Mesendoderm (in vitro differentiated cells): Measurements from ENCODE around the gene KCND2.

ENCODE experiments used
- DNase-seq: peaks from one replicate; pipeline ENCODE4 v3.0.0; 2013
- H2AK5ac ChIP-seq: 2 replicates; pipeline ENCODE4 v1.6.1; 2013; ENCODE audit warnings: low read length, inconsistent platforms
- H2BK120ac ChIP-seq: 2 replicates; pipeline ENCODE4 v1.6.1; 2013; ENCODE audit warnings: low read depth, mild to moderate bottlenecking, low read length, moderate library complexity, mixed read lengths
- H2BK15ac ChIP-seq: replicated peaks from 2 replicates; pipeline ENCODE4 v1.6.1; 2013; ENCODE audit warnings: low read depth, mild to moderate bottlenecking, moderate library complexity
- H2BK5ac ChIP-seq: 2 replicates; pipeline ENCODE4 v1.6.1; 2013; ENCODE audit warnings: low read length, inconsistent platforms
- H3K18ac ChIP-seq: 2 replicates; pipeline ENCODE4 v1.6.1; 2013; ENCODE audit warnings: mild to moderate bottlenecking, low read length, mixed read lengths
- H3K23ac ChIP-seq: one replicate; pipeline ENCODE4 v1.6.1; 2013; ENCODE audit warnings: low read length
- H3K27ac ChIP-seq: 2 replicates; pipeline ENCODE4 v1.5.1; 2013; ENCODE audit warnings: low read depth, mild to moderate bottlenecking, inconsistent platforms, low read length, moderate library complexity
- H3K27me3 ChIP-seq: 2 replicates; pipeline ENCODE4 v1.6.1; 2013; ENCODE audit warnings: low read length, control low read depth, mild to moderate bottlenecking, inconsistent platforms; ENCODE audit not compliant: insufficient read depth, poor library complexity
- H3K36me3 ChIP-seq: 2 replicates; pipeline ENCODE4 v1.6.1; 2013; ENCODE audit warnings: low read length, inconsistent platforms; ENCODE audit not compliant: control insufficient read depth, insufficient read depth
- H3K4ac ChIP-seq: one replicate; pipeline ENCODE4 v1.6.1; 2013; ENCODE audit warnings: low read depth, mild to moderate bottlenecking, low read length, moderate library complexity
- H3K4me1 ChIP-seq: 2 replicates; pipeline ENCODE4 v1.6.1; 2013; ENCODE audit warnings: low read depth, low read length, inconsistent platforms; ENCODE audit not compliant: control insufficient read depth
- H3K4me2 ChIP-seq: 2 replicates; pipeline ENCODE4 v1.6.1; 2013; ENCODE audit warnings: low read length
- H3K4me3 ChIP-seq: 2 replicates; pipeline ENCODE4 v1.5.1; 2013; ENCODE audit warnings: mild to moderate bottlenecking, low read length
- H3K56ac ChIP-seq: one replicate; pipeline ENCODE4 v1.6.1; 2013; ENCODE audit warnings: low read length
- H3K79me1 ChIP-seq: 2 replicates; pipeline ENCODE4 v1.6.1; 2013; ENCODE audit warnings: low read length, inconsistent platforms
- H3K79me2 ChIP-seq: 2 replicates; pipeline ENCODE4 v1.6.1; 2013; ENCODE audit warnings: mild to moderate bottlenecking, low read length; ENCODE audit not compliant: control insufficient read depth, insufficient read depth
- H3K9ac ChIP-seq: 2 replicates; pipeline ENCODE4 v1.6.1; 2013; ENCODE audit warnings: low read length, inconsistent platforms
- H4K5ac ChIP-seq: one replicate; pipeline ENCODE4 v1.6.1; 2013; ENCODE audit warnings: low read length
- H4K8ac ChIP-seq: one replicate; pipeline ENCODE4 v1.6.1; 2013; ENCODE audit warnings: low read depth, mild to moderate bottlenecking, control low read depth, low read length, moderate library complexity
- WGBS: extraction: QIAGEN DNeasy Blood & Tissue Kit; methylation state at CpG from one replicate; pipeline ENCODE4 v1.1.7; 2013; ENCODE audit warnings: low lambda C conversion rate, missing lambda C conversion rate; ENCODE audit not compliant: insufficient coverage; ENCODE audit errors: extremely low coverage; 5-methylcytosine and 5-hydroxymethylcytosine counted together

The KCND2 gene

GRCh38 chr7:120526902-120527509 lies 254.0 kb downstream of the KCND2 start:
- Histone ChIP-seq H3K36me3 (no peaks in the 10 kb centered on the region), H3K4me2 (no peak overlapping the region), H2BK120ac (no peak overlapping the region), H3K79me1 (no peaks in the 10 kb centered on the region), H4K8ac (no peak overlapping the region), H3K4me3 (no peak overlapping the region), H2AK5ac (no peak overlapping the region), H3K79me2 (no peaks in the 10 kb centered on the region), H3K9ac (no peak overlapping the region), H2BK5ac (no peak overlapping the region), H3K4me1 (peaks cover 2% of the 10 kb centered on the region), H3K18ac (no peak overlapping the region), H2BK15ac (no peak overlapping the region), H3K56ac (no peak overlapping the region), H3K23ac (no peak overlapping the region), H3K4ac (no peak overlapping the region), H3K27ac (no peak overlapping the region), H4K5ac (no peak overlapping the region), H3K27me3 (no peaks in the 10 kb centered on the region)
- no peak for DNase-seq
- WGBS = no CpG with 5 or more reads among the region's 5 CpGs

DNA sequence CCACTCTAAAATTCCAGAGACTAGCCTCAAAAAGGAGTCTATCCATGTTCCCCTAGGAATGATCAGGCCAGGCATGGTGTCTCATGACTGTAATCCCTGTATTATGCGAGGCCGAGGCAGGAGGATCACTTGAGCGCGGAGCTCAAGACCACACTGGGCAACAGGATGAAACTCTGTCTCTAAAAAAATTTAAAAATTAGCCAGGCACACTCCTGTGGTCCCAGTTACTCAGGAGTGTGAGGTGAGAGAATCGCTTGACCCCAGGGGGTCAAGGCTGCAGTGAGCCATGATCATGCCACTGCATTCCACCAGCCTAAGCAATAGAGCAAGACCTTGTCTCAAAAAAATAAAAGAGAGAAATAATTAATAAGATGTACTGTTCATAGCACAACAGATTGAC lies 256.8 kb downstream of the KCND2 start:
- H3K27me3 ChIP-seq = no peaks in the 10 kb centered on the region
- H3K4me1 ChIP-seq = no peaks in the 10 kb centered on the region
- no peak overlapping the region for H3K4me3 ChIP-seq
- no peak overlapping the region for H3K4ac ChIP-seq
- H4K8ac ChIP-seq = no peak overlapping the region
- H3K27ac ChIP-seq = no peak overlapping the region
- no peak for DNase-seq
- no peak overlapping the region for H2AK5ac ChIP-seq
- H3K56ac ChIP-seq = no peak overlapping the region
- no peaks in the 10 kb centered on the region for H3K79me1 ChIP-seq
- no peak overlapping the region for H2BK5ac ChIP-seq
- H3K18ac ChIP-seq = no peak overlapping the region
- no peaks in the 10 kb centered on the region for H3K79me2 ChIP-seq
- H3K4me2 ChIP-seq = no peak overlapping the region
- no peak overlapping the region for H3K9ac ChIP-seq
- no peak overlapping the region for H2BK15ac ChIP-seq
- WGBS = no CpG with 5 or more reads among the region's 5 CpGs
- no peak overlapping the region for H4K5ac ChIP-seq
- no peak overlapping the region for H3K23ac ChIP-seq
- no peaks in the 10 kb centered on the region for H3K36me3 ChIP-seq
- H2BK120ac ChIP-seq = no peak overlapping the region

DNA sequence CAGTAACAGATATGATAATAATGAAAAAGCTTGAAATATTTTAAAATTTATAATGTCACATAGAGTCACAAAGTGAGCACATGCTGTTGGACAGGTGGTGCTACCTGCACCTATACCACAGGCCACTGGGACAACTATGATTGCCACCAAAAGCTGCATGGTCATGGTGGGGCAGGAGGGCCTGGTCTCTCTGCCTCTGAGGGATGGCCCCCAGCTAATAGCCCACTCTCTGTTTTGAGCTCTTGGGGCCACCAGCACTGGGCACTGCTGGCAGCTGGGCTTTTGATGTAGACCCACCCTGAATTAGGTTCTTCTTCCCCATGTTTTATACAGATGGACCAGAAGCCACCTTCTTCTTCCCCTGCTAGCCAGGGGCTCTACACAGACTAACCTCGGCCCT lies 265.4 kb downstream of the KCND2 start:
- no peak overlapping the region for H4K5ac ChIP-seq
- no peak overlapping the region for H3K9ac ChIP-seq
- H3K79me2 ChIP-seq = no peaks in the 10 kb centered on the region
- H3K27ac ChIP-seq = no peak overlapping the region
- no peak overlapping the region for H2AK5ac ChIP-seq
- H3K18ac ChIP-seq = no peak overlapping the region
- no peak overlapping the region for H2BK120ac ChIP-seq
- no peak for DNase-seq
- peaks cover 2% of the 10 kb centered on the region for H3K27me3 ChIP-seq
- no peak overlapping the region for H3K4me3 ChIP-seq
- no peak overlapping the region for H2BK15ac ChIP-seq
- H3K23ac ChIP-seq = no peak overlapping the region
- H4K8ac ChIP-seq = no peak overlapping the region
- H2BK5ac ChIP-seq = no peak overlapping the region
- H3K4me2 ChIP-seq = no peak overlapping the region
- no peaks in the 10 kb centered on the region for H3K36me3 ChIP-seq
- H3K56ac ChIP-seq = no peak overlapping the region
- no peaks in the 10 kb centered on the region for H3K4me1 ChIP-seq
- WGBS = no CpG with 5 or more reads among the region's 1 CpG
- no peaks in the 10 kb centered on the region for H3K79me1 ChIP-seq
- no peak overlapping the region for H3K4ac ChIP-seq

DNA sequence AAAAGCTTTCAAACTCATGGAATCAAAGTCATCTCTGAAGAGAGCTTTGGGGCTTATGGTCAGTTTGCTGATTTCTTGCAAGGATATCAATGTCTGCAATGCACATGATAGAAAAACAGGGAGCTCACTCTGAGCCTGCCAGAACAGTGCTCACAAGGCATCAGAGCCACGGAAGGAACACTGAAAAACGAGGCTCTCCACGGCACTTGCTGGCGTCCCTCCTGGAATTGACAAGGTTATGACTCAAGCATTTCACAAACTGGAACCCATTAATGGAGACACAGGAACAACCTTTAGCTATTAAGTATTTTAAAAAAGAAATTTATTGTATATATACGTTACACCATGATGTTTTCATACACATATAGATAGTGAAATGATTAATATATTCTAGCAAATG lies 266.3 kb downstream of the KCND2 start:
- Histone ChIP-seq H3K36me3 (no peaks in the 10 kb centered on the region), H3K79me1 (no peaks in the 10 kb centered on the region), H3K4ac (no peak overlapping the region), H3K23ac (no peak overlapping the region), H3K27me3 (peaks cover 2% of the 10 kb centered on the region), H3K9ac (no peak overlapping the region), H3K79me2 (no peaks in the 10 kb centered on the region), H3K56ac (no peak overlapping the region), H3K4me3 (no peak overlapping the region), H3K4me1 (no peaks in the 10 kb centered on the region), H2BK5ac (no peak overlapping the region), H3K4me2 (no peak overlapping the region), H3K18ac (no peak overlapping the region), H4K5ac (no peak overlapping the region), H4K8ac (no peak overlapping the region), H3K27ac (no peak overlapping the region), H2BK120ac (no peak overlapping the region), H2BK15ac (no peak overlapping the region), H2AK5ac (no peak overlapping the region)
- WGBS = no CpG with 5 or more reads among the region's 5 CpGs
- DNase-seq = no peak

- Histone ChIP-seq H3K27ac (no peak overlapping the region), H3K79me2 (no peaks in the 10 kb centered on the region), H4K8ac (no peak overlapping the region), H3K36me3 (no peaks in the 10 kb centered on the region), H3K4ac (no peak overlapping the region), H3K4me3 (no peak overlapping the region), H3K79me1 (no peaks in the 10 kb centered on the region), H2BK5ac (no peak overlapping the region), H2BK120ac (no peak overlapping the region), H3K56ac (no peak overlapping the region), H3K27me3 (peaks cover under 1% of the 10 kb centered on the region), H4K5ac (no peak overlapping the region), H3K18ac (no peak overlapping the region), H3K4me1 (no peaks in the 10 kb centered on the region), H2AK5ac (no peak overlapping the region), H3K4me2 (no peak overlapping the region), H3K9ac (no peak overlapping the region), H2BK15ac (no peak overlapping the region), H3K23ac (no peak overlapping the region)
- WGBS = no CpG with 5 or more reads among the region's 4 CpGs
- DNase-seq = no peak
Measured at GRCh38 chr7:120547605-120548004, 274.6 kb downstream of the KCND2 start.

DNA sequence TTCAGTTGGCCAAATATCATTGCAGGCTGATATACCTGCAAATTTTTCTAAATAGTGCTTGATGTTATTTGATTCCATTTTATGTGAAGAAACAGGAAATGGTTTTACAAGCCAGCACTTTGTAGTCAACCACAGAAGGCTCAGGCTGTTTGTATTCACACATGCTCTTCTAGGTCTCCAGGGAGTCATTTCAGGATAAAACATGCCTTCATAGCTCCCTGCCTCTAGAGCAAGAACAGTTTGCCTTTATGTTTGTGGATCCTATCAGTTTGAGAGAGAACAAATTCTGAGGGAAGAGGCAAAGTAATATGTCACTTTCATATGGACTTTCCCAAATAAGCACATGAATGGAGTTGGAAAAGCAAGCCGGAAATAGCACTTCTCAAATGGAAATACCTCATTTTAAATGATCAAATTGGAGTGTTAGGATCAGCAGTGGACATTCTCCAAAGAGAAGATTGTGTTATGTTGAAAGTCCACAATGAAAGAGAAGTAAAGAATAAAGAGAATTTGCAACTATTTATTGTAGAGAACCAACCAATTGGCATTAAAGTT lies 277.6 kb downstream of the KCND2 start:
- Histone ChIP-seq H3K4me1 (no peaks in the 10 kb centered on the region), H4K5ac (no peak overlapping the region), H4K8ac (no peak overlapping the region), H3K9ac (no peak overlapping the region), H3K56ac (no peak overlapping the region), H2AK5ac (no peak overlapping the region), H2BK120ac (no peak overlapping the region), H2BK15ac (no peak overlapping the region), H3K4me3 (no peak overlapping the region), H2BK5ac (no peak overlapping the region), H3K79me2 (no peaks in the 10 kb centered on the region), H3K27me3 (no peaks in the 10 kb centered on the region), H3K4ac (no peak overlapping the region), H3K27ac (no peak overlapping the region), H3K36me3 (no peaks in the 10 kb centered on the region), H3K18ac (no peak overlapping the region), H3K79me1 (no peaks in the 10 kb centered on the region), H3K23ac (no peak overlapping the region), H3K4me2 (no peak overlapping the region)
- DNase-seq = peak; percentile 42
- no CpG with 5 or more reads among the region's 1 CpG for WGBS
